Activated CD8-positive, alpha-beta memory T cell treated with anti-CD3 and anti-CD28 coated beads for 36 hours (primary cell): ENCODE data around the gene XCR1. TPM values are rescaled to one million over a fixed set of nuclear protein-coding genes. Genes with fewer than 3 reads are reported as not detected.
"Not testable (repeated sequence)": the region's sequence is repeated elsewhere in the genome, so short reads cannot be mapped to it uniquely, and the experiment has no call there.

Source experiments
- CTCF ChIA-PET: fragments of 350-600 bp; sonication (Branson Sonifier 250); formaldehyde crosslinking; loops from one replicate; lab custom pipeline; 2021; ENCODE audit warnings: antibody characterized with exemption; lab: Charles Lee
- POLR2A ChIA-PET: fragments of 350-600 bp; sonication (Branson Sonifier 250); formaldehyde crosslinking; loops from one replicate; lab custom pipeline; 2021; ENCODE audit warnings: antibody characterized with exemption; lab: Charles Lee
- total RNA-seq, 2 experiments: library from RNA; stranded (reverse); gene quantifications; one replicate each; pipeline ENCODE4 v1.2.3, GENCODE V29; 2021

XCR1 gene
- not detected for total RNA-seq

GRCh38 chr3:46027021-46027705, at the start of gene XCR1:
XCR1 (minus strand) TSS chr3:46027483; CDS start chr3:46021947, 5,536 bp downstream.
- CTCF ChIA-PET, result interaction anchor here (0.7 kb wide), 1 partner anchor 10 kb away, joined by 3 read pairs; no protein-coding TSS in a partner anchor
- POLR2A ChIA-PET, result no interaction called here

DNA sequence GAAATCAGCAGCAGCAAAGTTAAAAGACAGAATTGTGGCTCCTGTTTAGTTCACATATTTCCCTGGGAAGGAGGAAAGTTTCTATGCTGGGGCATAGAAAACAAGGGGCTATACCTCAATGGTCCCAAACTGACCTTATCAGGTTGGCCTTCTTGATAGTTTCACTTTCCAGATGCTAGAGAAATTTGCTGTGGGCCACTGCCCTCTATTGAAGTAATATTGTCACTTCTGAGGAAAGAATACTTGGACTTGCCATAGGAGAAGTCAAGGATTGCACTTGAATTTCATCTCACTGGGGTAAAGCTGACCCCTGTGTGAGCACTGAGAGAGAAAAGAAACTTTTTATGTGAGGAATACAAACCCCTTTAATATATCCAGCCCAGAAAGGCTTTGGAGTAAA, 49.3 kb upstream of the XCR1 start:
- POLR2A ChIA-PET, result interaction anchor here (0.6 kb wide), 4 partner anchors 56 to 255 kb away, joined by 3 to 5 read pairs (median 4); no protein-coding TSS in a partner anchor
- CTCF ChIA-PET, result interaction anchor here (0.7 to 12.1 kb wide), 12 partner anchors 8 to 293 kb away, joined by 3 to 131 read pairs (median 4); no protein-coding TSS in a partner anchor

GRCh38 chr3:46075816-46076215, 48.5 kb upstream of the XCR1 start:
- POLR2A ChIA-PET, result interaction anchor here (0.6 kb wide), 4 partner anchors 55 to 254 kb away, joined by 3 to 5 read pairs (median 4); no protein-coding TSS in a partner anchor
- CTCF ChIA-PET, result interaction anchor here (0.7 to 12.1 kb wide), 8 partner anchors 8 to 138 kb away, joined by 3 to 131 read pairs (median 4); no protein-coding TSS in a partner anchor

DNA sequence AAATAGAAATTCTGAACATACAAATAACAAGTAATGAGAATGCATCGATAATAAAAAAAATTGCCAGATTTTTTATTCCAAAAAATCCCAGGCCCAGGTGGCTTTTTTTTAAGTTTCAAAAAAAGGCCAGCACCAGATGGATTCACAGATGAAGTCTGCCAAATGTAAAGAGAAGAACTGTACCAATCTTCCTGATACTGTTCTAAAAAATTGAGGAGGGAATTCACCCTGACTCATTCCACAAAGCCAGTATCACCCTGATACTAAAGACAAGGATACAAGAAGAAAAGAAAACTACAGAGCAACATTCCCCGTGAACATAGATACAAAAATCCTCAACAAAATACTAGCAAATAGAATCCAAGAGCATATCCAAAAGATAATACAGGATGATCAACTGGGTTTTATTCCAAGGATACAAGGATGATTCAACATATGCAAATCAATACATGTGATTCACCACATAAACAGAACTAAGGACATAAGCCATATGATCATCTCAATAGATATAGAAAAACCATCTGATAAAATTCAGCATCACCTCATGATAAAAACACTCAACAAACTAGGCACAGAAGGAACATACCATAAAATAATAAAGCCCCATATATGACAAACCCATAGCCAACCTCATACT, 44.1 kb upstream of the XCR1 start:
- ChIA-PET CTCF (no interaction called here), POLR2A (no interaction called here)

GRCh38 chr3:46070595-46071093, 43.4 kb upstream of the XCR1 start:
- ChIA-PET POLR2A (no interaction called here), CTCF (no interaction called here)

GRCh38 chr3:46068501-46068900, 41.2 kb upstream of the XCR1 start:
- ChIA-PET CTCF (interaction anchor here (0.6 to 6.3 kb wide), 5 partner anchors 9 to 310 kb away, joined by 3 to 48 read pairs (median 4); no protein-coding TSS in a partner anchor), POLR2A (no interaction called here)

- ChIA-PET POLR2A (no interaction called here), CTCF (interaction anchor here (1.3 to 6.3 kb wide), 5 partner anchors 10 to 311 kb away, joined by 3 to 48 read pairs (median 4); no protein-coding TSS in a partner anchor)
Measured at GRCh38 chr3:46067401-46067800, 40.1 kb upstream of the XCR1 start.

DNA sequence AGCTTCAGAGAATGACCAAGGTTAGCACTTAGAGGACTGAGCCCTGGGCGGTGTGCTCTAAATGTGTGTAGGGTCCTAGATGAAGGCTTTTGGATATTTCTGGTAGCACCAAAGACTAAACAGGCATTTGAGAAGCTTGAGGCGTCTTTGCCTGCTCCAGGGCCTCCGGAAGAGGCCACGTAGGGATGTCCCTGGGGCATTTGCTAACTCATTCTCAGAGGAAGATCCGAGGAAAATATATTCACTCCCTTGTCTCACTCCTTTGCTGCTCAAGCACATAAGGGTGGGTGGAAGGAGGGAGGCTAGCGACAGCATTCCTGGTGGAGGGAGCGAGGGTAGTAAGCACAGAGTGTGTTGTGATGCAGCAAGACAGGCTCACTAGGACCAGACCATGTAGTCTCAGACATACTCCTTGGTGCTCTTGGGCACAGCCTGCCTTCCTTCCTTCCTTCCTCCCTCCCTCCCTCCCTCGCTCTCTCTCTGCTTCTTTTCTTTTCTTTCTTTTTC, 38.5 kb upstream of the XCR1 start:
- CTCF ChIA-PET, result interaction anchor here (1.0 to 6.3 kb wide), 5 partner anchors 12 to 307 kb away, joined by 3 to 48 read pairs (median 4); no protein-coding TSS in a partner anchor
- POLR2A ChIA-PET, result no interaction called here

- CTCF ChIA-PET, result interaction anchor here (1.0 to 6.3 kb wide), 4 partner anchors 12 to 128 kb away, joined by 3 to 48 read pairs (median 4); no protein-coding TSS in a partner anchor
- POLR2A ChIA-PET, result no interaction called here
Measured at GRCh38 chr3:46065294-46065705, 38.0 kb upstream of the XCR1 start.

DNA sequence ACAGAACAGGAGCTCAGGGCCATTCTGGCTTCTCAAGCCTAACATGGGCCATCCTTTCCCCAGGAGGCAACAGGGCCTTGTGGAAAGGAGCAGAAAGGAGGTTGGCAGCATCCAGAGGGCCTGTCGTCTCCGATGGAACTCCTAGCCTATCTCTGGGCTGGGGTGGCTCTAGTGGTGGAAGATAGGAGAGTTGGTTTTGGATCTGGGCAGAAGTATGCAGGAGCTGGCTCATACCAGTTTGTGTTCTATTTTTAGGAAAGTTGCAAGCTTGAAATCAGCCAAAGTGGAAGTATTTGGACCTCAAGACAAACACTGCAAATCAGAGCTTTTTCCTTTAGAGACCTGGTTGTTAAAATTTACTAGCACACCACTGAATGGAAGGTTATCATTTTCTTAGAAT, 35.4 kb upstream of the XCR1 start:
- POLR2A ChIA-PET, result no interaction called here
- CTCF ChIA-PET, result interaction anchor here (1.0 to 1.2 kb wide), 3 partner anchors 10 to 16 kb away, joined by 3 to 4 read pairs (median 3); no protein-coding TSS in a partner anchor

DNA sequence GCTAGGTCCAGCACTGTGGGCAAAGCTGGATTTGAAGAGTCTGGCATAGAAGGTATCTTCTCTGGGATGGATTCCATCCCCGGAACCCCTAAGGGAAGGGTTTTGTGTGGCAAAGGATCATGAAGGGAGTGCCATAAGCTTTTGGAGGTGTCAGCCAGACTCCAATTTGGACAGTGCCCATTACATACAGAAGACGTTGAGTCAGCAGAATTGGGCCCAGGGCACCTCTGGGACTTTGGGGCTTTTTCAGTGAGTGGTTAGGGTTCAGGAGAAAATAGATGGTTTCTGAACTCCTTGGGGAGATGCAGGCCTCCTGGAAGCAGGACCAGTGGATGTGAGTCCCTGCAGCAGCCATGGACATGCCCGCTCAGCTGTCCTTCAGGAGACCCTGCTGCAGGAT, 34.6 kb upstream of the XCR1 start:
- CTCF ChIA-PET, result no interaction called here
- POLR2A ChIA-PET, result no interaction called here

DNA sequence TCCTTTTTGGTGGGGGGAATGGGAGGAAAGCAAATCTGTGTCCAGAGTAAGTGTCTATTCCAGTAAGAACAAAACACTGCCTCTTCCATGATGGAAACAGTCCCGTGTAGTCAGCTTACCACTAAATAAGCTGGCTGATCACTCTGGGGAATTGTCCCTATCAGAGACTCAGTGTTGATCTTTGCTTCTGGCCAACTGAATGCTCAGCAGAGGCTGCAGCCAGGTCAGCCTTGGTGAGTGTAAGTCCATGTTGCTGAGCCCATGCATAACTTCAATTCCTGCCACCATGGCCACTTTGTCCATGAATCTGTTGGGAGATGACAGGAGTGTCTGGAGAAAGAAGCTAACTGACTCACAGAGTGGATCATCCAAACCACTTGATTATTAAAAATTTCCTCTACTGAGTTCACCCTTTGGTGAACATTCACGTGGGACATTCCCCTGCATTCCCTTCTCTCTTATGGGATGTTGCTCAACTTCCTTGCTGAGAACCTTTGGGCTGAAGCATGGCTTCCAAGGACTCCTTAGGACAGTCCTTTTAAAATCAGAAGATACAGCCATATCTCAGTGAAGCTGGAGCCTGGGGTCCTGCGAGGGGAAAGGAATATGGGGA, 33.9 kb upstream of the XCR1 start:
- ChIA-PET POLR2A (no interaction called here), CTCF (no interaction called here)

GRCh38 chr3:46060551-46060950, 33.3 kb upstream of the XCR1 start:
- ChIA-PET CTCF (interaction anchor here (0.5 kb wide), 1 partner anchor 363 kb away, joined by 4 read pairs; no protein-coding TSS in a partner anchor), POLR2A (no interaction called here)

- POLR2A ChIA-PET, result no interaction called here
- CTCF ChIA-PET, result no interaction called here
Measured at GRCh38 chr3:46059432-46059831, 32.1 kb upstream of the XCR1 start.

DNA sequence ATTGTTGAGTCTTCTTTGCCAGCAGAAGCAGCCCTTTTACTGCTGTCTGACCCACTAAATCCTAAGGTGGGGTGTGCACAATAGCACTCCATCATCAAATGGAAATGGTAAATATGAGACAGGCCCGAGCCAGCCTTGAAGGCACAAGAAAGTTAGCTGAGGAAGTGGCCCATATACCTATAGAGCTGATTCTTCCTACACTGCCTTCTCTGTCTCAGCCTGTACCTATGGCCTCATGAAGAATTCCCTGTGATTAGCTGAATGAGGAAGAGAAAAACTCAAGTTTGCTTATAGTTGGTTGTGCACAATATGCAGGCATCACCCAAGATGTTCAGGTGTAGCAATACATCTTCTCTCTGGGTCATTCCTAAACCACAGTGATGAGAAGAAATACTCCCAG, 31.7 kb upstream of the XCR1 start:
- CTCF ChIA-PET, result no interaction called here
- POLR2A ChIA-PET, result no interaction called here

- CTCF ChIA-PET, result no interaction called here
- POLR2A ChIA-PET, result no interaction called here
Measured at GRCh38 chr3:46057716-46058115, 30.4 kb upstream of the XCR1 start.

GRCh38 chr3:46056686-46057085, 29.4 kb upstream of the XCR1 start:
- CTCF ChIA-PET, result no interaction called here

GRCh38 chr3:46053761-46054515, 26.7 kb upstream of the XCR1 start:
- CTCF ChIA-PET, POLR2A ChIA-PET: not testable (repeated sequence)

More at GRCh38 chr3:46056686-46057085, 29.4 kb upstream of the XCR1 start:
- POLR2A ChIA-PET, result no interaction called here

GRCh38 chr3:46053265-46053664, 26.0 kb upstream of the XCR1 start:
- CTCF ChIA-PET, POLR2A ChIA-PET: not testable (repeated sequence)
